ENCODE results near the gene ASAP2. TPM values are rescaled to one million over a fixed set of nuclear protein-coding genes. Genes with fewer than 3 reads are reported as not detected.

The ASAP2 gene
- polyA plus RNA-seq, 1 donor (not counting 4 experiments of a cell fraction or from before 2014, with no cell fraction given) = 54.2 TPM

GRCh38 chr2:9225806-9226205 lies 19.2 kb downstream of the ASAP2 start:
- Histone ChIP-seq H3K9ac (ENCODE audit: control insufficient read depth, extremely low read depth, insufficient read depth, low read length) (no peak overlapping the region), H3K27ac (ENCODE audit: control insufficient read depth, insufficient read depth, low read length) (no peak overlapping the region), H3K4me1 (ENCODE audit: control insufficient read depth, extremely low read depth, insufficient read depth, low read length) (peaks cover 49% of the 10 kb centered on the region), H3K36me3 (ENCODE audit: control insufficient read depth in 2 of 2, extremely low read depth in 1 of 2, insufficient read depth in 2 of 2, low read length in 2 of 2) (peaks cover 0 to 15% of the 10 kb centered on the region in 2 experiments), H3K9me1 (ENCODE audit: control insufficient read depth, extremely low read depth, insufficient read depth, low read length) (peaks cover 2% of the 10 kb centered on the region), H4K20me1 (ENCODE audit: control insufficient read depth, extremely low read depth, insufficient read depth, low read length) (no peaks in the 10 kb centered on the region), H3K9me3 (ENCODE audit: control insufficient read depth, low read depth, low read length) (no peaks in the 10 kb centered on the region), H3K79me2 (ENCODE audit: control insufficient read depth, insufficient read depth, low read length) (peaks cover 97% of the 10 kb centered on the region), H3K4me3 (ENCODE audit: control insufficient read depth in 2 of 3, extremely low read depth in 1 of 3, insufficient read depth in 2 of 3, low read depth in 1 of 3, low read length in 3 of 3) (no peak overlapping the region), H2AFZ (ENCODE audit: control insufficient read depth, low read length) (no peak overlapping the region), H3K27me3 (ENCODE audit: control insufficient read depth, extremely low read depth, insufficient read depth, low read length) (no peaks in the 10 kb centered on the region), H3K4me2 (ENCODE audit: control insufficient read depth, extremely low read depth, insufficient read depth, low read depth, low read length) (no peak overlapping the region)
- DNase-seq (ENCODE audit: low read depth, low spot score) = no peak
- dilution Hi-C loops (cut with MboI; ENCODE audit: extremely low pct_ligation_motif_present, low sequenced_read_pairs) = no loop called here
- FAIRE-seq = no peak
- TF ChIP-seq EZH2 (IDR thresholded peaks at IDR 0.05; ENCODE audit: low read length) (no peak), CTCF (optimal IDR thresholded peaks at IDR 0.05 in 1 of 3, IDR thresholded peaks at IDR 0.05 in 1 of 3, conservative IDR thresholded peaks at IDR 0.05 in 1 of 3; ENCODE audit: extremely low read depth in 1 of 3, insufficient read depth in 2 of 3, low read length in 3 of 3) (no peak)

GRCh38 chr2:9226458-9227380 lies 20.1 kb downstream of the ASAP2 start:
- Histone ChIP-seq H3K36me3 (ENCODE audit: control insufficient read depth in 2 of 2, extremely low read depth in 1 of 2, insufficient read depth in 2 of 2, low read length in 2 of 2) (peaks cover 0 to 15% of the 10 kb centered on the region in 2 experiments), H3K4me1 (ENCODE audit: control insufficient read depth, extremely low read depth, insufficient read depth, low read length) (peaks cover 53% of the 10 kb centered on the region), H3K9ac (ENCODE audit: control insufficient read depth, extremely low read depth, insufficient read depth, low read length) (no peak overlapping the region), H3K79me2 (ENCODE audit: control insufficient read depth, insufficient read depth, low read length) (peaks cover 98% of the 10 kb centered on the region), H3K27ac (ENCODE audit: control insufficient read depth, insufficient read depth, low read length) (no peak overlapping the region), H2AFZ (ENCODE audit: control insufficient read depth, low read length) (no peak overlapping the region), H4K20me1 (ENCODE audit: control insufficient read depth, extremely low read depth, insufficient read depth, low read length) (no peaks in the 10 kb centered on the region), H3K4me2 (ENCODE audit: control insufficient read depth, extremely low read depth, insufficient read depth, low read depth, low read length) (no peak overlapping the region), H3K27me3 (ENCODE audit: control insufficient read depth, extremely low read depth, insufficient read depth, low read length) (no peaks in the 10 kb centered on the region), H3K9me1 (ENCODE audit: control insufficient read depth, extremely low read depth, insufficient read depth, low read length) (peaks cover 5% of the 10 kb centered on the region), H3K4me3 (ENCODE audit: control insufficient read depth in 2 of 3, extremely low read depth in 1 of 3, insufficient read depth in 2 of 3, low read depth in 1 of 3, low read length in 3 of 3) (no peak overlapping the region), H3K9me3 (ENCODE audit: control insufficient read depth, low read depth, low read length) (no peaks in the 10 kb centered on the region)
- dilution Hi-C loops (cut with MboI; ENCODE audit: extremely low pct_ligation_motif_present, low sequenced_read_pairs) = no loop called here
- DNase-seq (ENCODE audit: low read depth, low spot score) = no peak
- no peak for FAIRE-seq
- no peak for TF ChIP-seq EZH2 (IDR thresholded peaks at IDR 0.05; ENCODE audit: low read length)
- TF ChIP-seq CTCF (optimal IDR thresholded peaks at IDR 0.05 in 1 of 3, IDR thresholded peaks at IDR 0.05 in 1 of 3, conservative IDR thresholded peaks at IDR 0.05 in 1 of 3; ENCODE audit: extremely low read depth in 1 of 3, insufficient read depth in 2 of 3, low read length in 3 of 3) = no peak
